Measurements from ENCODE around the gene MEGF6.

The MEGF6 gene

DNA sequence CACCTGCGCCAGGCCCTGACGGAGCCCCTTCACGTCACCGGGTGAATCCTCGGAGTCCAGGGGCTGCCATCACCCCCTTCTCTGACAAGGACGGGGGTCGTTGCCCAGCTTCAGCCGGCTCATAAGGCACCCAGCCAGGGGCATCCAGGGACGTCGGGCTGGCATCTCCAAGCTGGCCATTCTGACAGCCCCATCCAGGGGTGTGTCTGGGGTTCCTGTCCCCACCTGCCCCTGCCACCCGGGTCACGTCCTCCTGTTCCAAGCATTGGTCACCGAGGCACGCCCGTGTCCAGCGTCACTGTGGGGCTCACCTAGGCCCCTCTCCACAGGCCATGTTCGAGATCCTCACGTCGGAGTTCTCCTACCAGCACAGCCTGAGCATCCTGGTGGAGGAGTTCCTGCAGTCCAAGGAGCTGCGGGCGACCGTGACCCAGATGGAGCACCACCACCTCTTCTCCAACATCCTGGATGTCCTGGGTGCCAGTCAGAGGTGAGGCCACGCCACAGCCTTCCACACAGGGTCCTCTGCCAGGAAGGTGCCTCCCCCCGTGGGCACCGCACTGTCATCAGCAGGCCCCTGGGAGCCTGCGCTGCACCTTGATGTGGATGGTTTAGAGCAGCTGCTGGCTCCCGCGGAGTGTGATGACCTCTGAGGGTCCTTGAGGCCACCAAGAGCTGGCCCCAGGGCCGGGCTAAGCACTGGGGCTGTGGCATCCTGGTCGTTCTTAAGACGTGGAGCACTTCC is 142.0 kb downstream of the MEGF6 start:
- no peak for DNase-seq (ENCODE audit: low read depth in 2 of 2)

DNA sequence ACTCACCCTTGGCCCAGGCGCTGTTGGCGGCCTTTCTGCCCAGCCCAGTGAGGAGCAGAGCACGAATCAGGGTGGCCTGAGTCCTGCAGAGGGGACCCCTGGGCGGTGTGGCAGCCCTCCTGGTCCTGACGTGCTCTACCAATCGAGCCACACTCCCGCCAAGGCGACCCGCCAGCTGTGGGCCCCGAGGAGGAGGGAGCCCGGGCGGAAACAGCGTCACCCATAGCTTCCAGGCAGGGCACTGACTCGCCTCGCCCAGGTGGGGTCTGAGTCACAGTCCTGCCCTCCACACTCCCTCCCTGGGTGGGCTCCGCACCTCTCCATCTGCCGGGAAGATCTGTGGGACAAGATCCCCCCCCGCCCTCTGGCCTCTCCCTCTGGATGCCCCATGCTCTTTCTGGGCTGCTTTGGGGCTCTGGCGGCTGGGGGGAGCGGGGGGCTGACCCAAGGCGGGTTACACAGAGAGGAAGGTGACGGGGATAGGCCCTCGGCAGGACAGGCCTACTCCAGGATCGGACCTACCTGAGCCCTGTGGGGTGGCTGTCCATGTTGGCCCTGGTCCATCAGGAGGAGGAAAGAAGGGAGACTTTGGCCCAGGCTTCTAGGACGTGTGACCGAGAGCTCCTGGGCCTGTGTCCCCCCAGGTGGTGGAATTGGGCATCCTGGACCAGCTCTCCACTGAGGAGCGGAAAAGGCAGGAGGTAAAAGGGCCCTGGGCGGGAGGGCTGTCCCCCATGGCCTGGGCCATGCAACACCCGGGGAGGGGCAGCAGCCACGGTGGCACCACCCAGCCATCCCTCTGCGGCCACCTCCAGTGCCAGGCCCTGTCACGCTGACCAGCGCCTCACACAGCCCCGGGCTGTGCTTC is 142.8 kb downstream of the MEGF6 start:
- DNase-seq (ENCODE audit: low read depth in 2 of 2) = no peak

GRCh38 chr1:3467096-3468036 is 143.9 kb downstream of the MEGF6 start:
- no peak for DNase-seq (ENCODE audit: low read depth in 2 of 2)

DNA sequence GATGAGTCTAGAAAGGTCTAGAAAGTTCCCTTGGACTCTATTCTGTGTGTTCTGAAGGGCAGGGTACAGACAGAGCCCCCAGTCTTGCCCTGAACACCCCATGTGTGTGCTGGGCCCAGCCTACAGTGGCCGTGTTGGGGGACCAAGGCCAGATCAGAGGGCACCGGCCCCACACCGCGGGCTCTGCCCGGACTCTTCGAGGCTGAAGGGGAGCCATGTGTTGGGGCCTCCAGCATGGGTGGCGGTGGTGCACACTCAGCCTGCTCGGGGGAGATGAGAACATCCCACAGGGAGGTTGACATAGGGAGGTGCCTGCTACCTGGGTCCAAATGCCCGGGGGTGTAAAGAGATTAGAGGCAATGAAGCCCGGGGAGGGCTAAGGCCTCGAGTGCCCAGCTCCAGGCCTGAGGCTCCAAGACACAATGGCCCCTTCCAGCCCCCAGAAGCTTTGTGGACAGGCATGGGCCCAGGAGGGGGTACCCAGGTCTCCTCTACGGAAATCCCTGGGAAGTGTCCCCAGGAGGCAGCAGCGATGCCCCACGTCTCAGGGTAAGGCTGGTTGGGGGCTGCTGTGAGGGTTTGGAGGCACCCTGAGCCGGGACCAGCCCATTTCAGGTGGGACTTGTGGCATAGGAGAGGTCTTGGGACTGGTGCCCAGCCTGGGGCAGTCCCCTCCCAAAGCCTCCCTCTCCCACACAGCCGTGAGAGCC is 144.8 kb downstream of the MEGF6 start:
- DNase-seq (ENCODE audit: low read depth in 2 of 2) = no peak

- DNase-seq (ENCODE audit: low read depth in 2 of 2) = no peak
Observed at GRCh38 chr1:3465935-3466321, 145.4 kb downstream of the MEGF6 start.

GRCh38 chr1:3465091-3465934 is 146.0 kb downstream of the MEGF6 start:
- no peak for DNase-seq (ENCODE audit: low read depth in 2 of 2)

- no peak for DNase-seq (ENCODE audit: low read depth in 2 of 2)
Observed at GRCh38 chr1:3464649-3465025, 146.7 kb downstream of the MEGF6 start.

GRCh38 chr1:3463891-3464648 is 147.2 kb downstream of the MEGF6 start:
- DNase-seq (ENCODE audit: low read depth in 2 of 2) = no peak

DNA sequence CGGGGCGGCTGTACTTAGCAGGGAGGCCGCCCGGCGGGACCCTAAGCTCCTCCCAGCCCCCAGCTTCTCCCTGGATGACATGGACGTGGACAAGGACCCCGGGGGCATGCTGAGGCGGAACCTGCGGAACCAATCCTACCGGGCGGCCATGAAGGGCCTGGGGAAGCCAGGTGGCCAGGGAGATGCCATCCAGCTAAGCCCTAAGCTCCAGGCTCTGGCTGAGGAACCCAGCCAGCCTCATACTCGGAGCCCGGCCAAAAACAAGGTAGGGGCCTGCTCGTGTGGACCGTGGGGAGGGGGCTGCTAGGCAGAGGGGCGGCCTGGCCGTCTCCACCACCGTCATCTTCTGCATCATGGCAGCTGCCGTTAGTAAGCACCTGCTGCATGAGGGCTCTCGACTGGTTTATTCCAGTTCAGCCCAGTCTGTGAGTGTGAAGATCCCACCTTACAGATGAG is 147.9 kb downstream of the MEGF6 start:
- DNase-seq (ENCODE audit: low read depth in 2 of 2) = no peak

DNA sequence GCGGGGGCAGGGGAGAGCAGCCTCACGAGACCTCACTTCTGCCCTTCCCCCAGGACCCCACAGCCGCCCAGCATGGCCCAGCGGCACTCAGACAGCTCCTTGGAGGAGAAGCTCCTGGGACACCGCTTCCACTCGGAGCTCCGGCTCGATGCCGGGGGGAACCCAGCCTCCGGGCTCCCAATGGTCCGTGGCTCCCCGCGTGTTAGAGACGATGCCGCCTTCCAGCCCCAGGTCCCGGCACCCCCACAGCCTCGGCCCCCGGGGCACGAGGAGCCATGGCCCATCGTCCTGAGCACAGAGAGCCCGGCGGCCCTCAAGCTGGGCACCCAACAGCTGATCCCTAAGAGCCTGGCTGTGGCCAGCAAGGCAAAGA is 148.3 kb downstream of the MEGF6 start:
- no peak for DNase-seq (ENCODE audit: low read depth in 2 of 2)

DNA sequence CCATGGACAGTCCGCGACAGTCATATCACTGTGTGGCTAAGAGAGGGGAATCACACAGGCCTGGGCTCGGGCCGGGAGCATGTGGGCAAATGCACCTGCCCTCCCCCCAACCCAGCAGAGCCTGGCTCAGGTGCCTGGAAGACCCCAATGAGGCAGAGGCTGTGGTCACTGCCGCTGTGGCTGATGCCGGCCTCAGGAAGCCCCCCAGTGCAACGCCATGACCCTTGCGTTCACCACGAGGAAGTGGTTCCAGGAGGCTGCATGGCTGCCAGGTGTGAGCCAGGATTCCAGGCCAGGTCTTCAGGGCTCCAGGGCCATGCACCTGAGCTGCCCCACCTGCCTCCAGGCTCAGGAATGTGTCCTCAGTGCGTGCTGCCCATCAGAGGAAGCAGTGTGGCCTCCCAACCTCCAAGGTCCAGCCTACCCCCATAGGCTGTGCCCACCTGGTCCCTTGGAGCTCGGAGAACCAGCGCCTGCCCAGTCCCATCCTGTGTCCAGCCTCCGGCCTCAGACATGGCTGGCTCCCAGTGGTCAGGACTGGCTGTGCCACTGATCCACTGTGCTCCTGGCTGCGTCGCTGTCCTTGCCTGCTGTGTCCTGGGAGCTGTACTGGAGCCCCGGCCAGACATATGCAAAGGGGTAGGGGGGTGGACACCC is 148.8 kb downstream of the MEGF6 start:
- DNase-seq (ENCODE audit: low read depth in 2 of 2) = no peak

GRCh38 chr1:3461934-3462275 is 149.4 kb downstream of the MEGF6 start:
- no peak for DNase-seq (ENCODE audit: low read depth in 2 of 2)

DNA sequence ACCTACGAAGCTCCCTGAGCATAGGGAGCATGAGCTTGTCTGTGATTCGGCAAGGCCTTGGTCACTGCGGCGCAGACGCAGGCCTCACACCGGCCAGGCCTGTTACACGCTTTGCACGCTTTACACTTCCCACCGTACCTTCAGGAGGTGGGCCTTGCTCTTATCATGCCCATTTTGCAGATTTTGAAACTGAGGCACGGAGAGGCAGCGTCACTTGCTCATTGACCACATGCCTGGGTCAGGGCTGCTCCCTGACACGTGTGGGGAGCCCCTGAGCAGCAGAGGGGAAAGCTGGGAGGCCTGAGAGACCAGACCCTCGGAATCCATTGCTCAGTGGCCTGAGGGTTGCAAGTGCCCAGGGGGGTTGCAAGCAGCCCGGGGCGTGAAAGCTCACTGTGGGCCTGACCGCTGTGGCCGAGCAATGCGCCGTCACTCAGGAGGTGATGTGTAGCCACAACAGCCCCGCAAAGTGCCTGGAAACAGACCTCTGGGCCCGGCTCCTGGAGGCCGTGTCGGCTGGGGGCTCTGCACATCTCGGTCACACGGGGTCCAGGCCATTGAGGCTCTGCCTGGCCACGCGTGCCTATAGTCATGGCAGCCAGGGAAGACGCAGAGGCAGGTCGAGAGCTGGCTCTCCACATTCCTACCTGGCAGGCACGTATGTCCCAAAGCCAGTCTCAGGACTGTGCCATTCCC is 149.9 kb downstream of the MEGF6 start:
- no peak for DNase-seq (ENCODE audit: low read depth in 2 of 2)

DNA sequence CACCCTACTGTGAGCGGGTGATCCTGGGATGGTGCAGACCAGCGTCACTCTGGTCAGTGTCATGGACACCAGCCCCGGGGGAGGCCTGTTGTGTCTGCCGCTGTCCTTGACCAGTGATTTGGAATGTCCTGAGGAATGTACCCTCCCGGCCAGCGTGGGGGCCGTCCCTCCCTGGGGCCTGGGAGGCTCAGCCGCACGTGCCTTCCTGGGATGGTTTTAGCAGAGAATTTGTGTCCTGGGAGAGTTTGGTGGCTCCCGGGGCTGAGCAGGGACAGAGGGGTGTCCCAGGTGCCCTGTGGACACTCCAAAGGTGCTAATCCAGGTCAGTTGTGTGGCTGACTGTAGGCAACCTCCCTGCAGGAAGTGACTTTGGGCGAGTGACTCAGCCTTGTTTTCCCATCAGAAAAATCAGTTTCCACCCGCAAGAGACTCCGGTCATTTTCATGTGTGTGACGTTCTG is 150.6 kb downstream of the MEGF6 start:
- DNase-seq (ENCODE audit: low read depth in 2 of 2) = no peak

GRCh38 chr1:3459940-3460671 is 151.2 kb downstream of the MEGF6 start:
- no peak for DNase-seq (ENCODE audit: low read depth in 2 of 2)

GRCh38 chr1:3459051-3459908 is 152.0 kb downstream of the MEGF6 start:
- DNase-seq (ENCODE audit: low read depth in 2 of 2) = no peak
